ENCODE data around the gene ACOT8. TPM values are rescaled to one million over a fixed set of nuclear protein-coding genes. Genes with fewer than 3 reads are reported as not detected.
"Not testable (repeated sequence)": the region's sequence is repeated elsewhere in the genome, so short reads cannot be mapped to it uniquely, and the experiment has no call there.

ACOT8 gene
- total RNA-seq, 2 experiments from 2014 or later = 18.5 to 21.2 TPM

GRCh38 chr20:45878076-45878761 is 21.0 kb upstream of the ACOT8 start:
- intact Hi-C loops (cut with micrococcal nuclease) = no loop called here
- Mint-ChIP-seq H3K36me3 (ENCODE audit: low read depth) (peaks cover 9% of the 10 kb centered on the region), H3K27me3 (no peaks in the 10 kb centered on the region), H3K4me3 (no peak overlapping the region), H3K9me3 (no peaks in the 10 kb centered on the region), H3K4me1 (ENCODE audit: low read depth) (peaks cover 23% of the 10 kb centered on the region), H3K27ac (no peak overlapping the region)
- CTCF ChIA-PET = no interaction called here
- no peak for TF ChIP-seq CTCF (IDR thresholded peaks at IDR 0.05)
- DNase-seq (no peak), ATAC-seq (no peak)
- POLR2A ChIA-PET = interaction anchor here (0.7 kb wide), 2 partner anchors 51 to 60 kb away, joined by 3 read pairs; no protein-coding TSS in a partner anchor

- no peaks in the 10 kb centered on the region for H3K9me3 Mint-ChIP-seq
- intact Hi-C loops (cut with micrococcal nuclease) = no loop called here
- ATAC-seq = no peak
- DNase-seq = no peak
- CTCF ChIA-PET = interaction anchor here (1.1 kb wide), 1 partner anchor 76 kb away, joined by 3 read pairs; no protein-coding TSS in a partner anchor
- no peak for TF ChIP-seq CTCF (IDR thresholded peaks at IDR 0.05)
- no peaks in the 10 kb centered on the region for H3K36me3 Mint-ChIP-seq (ENCODE audit: low read depth)
- H3K4me1 Mint-ChIP-seq (ENCODE audit: low read depth) = no peaks in the 10 kb centered on the region
- H3K4me3 Mint-ChIP-seq = no peak overlapping the region
- H3K27me3 Mint-ChIP-seq = no peaks in the 10 kb centered on the region
- H3K27ac Mint-ChIP-seq = no peak overlapping the region
- POLR2A ChIA-PET = interaction anchor here (0.7 kb wide), 1 partner anchor 13 kb away, joined by 3 read pairs; no protein-coding TSS in a partner anchor
Observed at GRCh38 chr20:45874576-45874975, 17.4 kb upstream of the ACOT8 start.

GRCh38 chr20:45874104-45874481 is 16.9 kb upstream of the ACOT8 start:
- H3K4me1 Mint-ChIP-seq (ENCODE audit: low read depth); H3K36me3 Mint-ChIP-seq (ENCODE audit: low read depth); H3K4me3 Mint-ChIP-seq; ATAC-seq; H3K27me3 Mint-ChIP-seq; H3K9me3 Mint-ChIP-seq; DNase-seq; intact Hi-C loops (cut with micrococcal nuclease); H3K27ac Mint-ChIP-seq: not testable (repeated sequence)
- ChIA-PET POLR2A (interaction anchor here (0.7 kb wide), 1 partner anchor 13 kb away, joined by 3 read pairs; no protein-coding TSS in a partner anchor), CTCF (interaction anchor here (1.1 kb wide), 1 partner anchor 76 kb away, joined by 3 read pairs; no protein-coding TSS in a partner anchor)

GRCh38 chr20:45873409-45874103 is 16.4 kb upstream of the ACOT8 start:
- no peak overlapping the region for H3K4me3 Mint-ChIP-seq
- no peak for TF ChIP-seq CTCF (IDR thresholded peaks at IDR 0.05)
- no peak overlapping the region for H3K27ac Mint-ChIP-seq
- no peaks in the 10 kb centered on the region for H3K36me3 Mint-ChIP-seq (ENCODE audit: low read depth)
- DNase-seq (no peak), ATAC-seq (no peak)
- H3K27me3 Mint-ChIP-seq = no peaks in the 10 kb centered on the region
- intact Hi-C loops (cut with micrococcal nuclease) = no loop called here
- ChIA-PET CTCF (interaction anchor here (0.6 to 1.6 kb wide), 2 partner anchors 50 to 453 kb away, joined by 3 read pairs; no protein-coding TSS in a partner anchor), POLR2A (no interaction called here)
- H3K4me1 Mint-ChIP-seq (ENCODE audit: low read depth) = no peaks in the 10 kb centered on the region
- H3K9me3 Mint-ChIP-seq = no peaks in the 10 kb centered on the region

GRCh38 chr20:45872626-45873025 is 15.4 kb upstream of the ACOT8 start:
- DNase-seq = no peak
- intact Hi-C loops (cut with micrococcal nuclease) = no loop called here
- TF ChIP-seq CTCF (IDR thresholded peaks at IDR 0.05) = no peak
- no peak overlapping the region for H3K4me3 Mint-ChIP-seq
- H3K4me1 Mint-ChIP-seq (ENCODE audit: low read depth) = no peaks in the 10 kb centered on the region
- H3K27ac Mint-ChIP-seq = no peak overlapping the region
- no peaks in the 10 kb centered on the region for H3K9me3 Mint-ChIP-seq
- ChIA-PET CTCF (interaction anchor here (1.1 to 1.6 kb wide), 6 partner anchors 13 to 115 kb away, joined by 3 to 4 read pairs (median 3); partner anchors contain the start of genes CTSA and NEURL2), POLR2A (interaction anchor here (0.8 kb wide), 1 partner anchor 10 kb away, joined by 3 read pairs; no protein-coding TSS in a partner anchor)
- no peaks in the 10 kb centered on the region for H3K36me3 Mint-ChIP-seq (ENCODE audit: low read depth)
- H3K27me3 Mint-ChIP-seq = no peaks in the 10 kb centered on the region
- no peak for ATAC-seq

All from activated CD8-positive, alpha-beta T cell treated with anti-CD3 and anti-CD28 coated beads for 36 hours (primary cell).